ENCODE measurements around the gene KCNQ1.

KCNQ1 gene

DNA sequence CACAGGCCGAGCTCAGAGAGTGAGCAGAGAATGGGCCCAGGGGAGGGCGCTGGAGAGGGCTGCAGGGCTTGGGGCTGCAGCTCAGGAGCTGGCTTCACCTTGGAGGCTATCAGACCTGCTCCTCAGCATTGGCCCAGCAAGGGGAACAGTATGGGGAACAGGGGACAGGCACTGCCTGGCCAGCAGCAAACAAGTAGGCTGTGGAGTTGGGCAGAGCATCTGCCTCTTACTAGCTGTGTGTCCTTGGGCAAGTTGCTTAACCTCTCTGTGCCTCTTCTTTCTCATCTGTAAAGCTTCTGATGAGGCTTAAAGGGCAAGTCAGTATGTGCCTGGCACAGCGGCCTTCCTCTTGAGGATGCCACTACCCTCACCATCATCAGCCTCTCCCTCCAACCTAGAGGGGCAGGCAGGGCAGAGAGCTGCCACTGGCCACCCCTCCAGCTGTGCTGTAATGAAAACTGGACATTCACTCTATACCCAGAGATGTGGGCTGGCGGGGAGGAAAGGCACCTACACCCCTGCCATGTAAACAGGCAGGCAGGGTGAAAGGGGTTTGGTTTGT lies 448.2 kb downstream of the KCNQ1 start:
- no peak for DNase-seq (ENCODE audit: low read depth, low spot score)

DNA sequence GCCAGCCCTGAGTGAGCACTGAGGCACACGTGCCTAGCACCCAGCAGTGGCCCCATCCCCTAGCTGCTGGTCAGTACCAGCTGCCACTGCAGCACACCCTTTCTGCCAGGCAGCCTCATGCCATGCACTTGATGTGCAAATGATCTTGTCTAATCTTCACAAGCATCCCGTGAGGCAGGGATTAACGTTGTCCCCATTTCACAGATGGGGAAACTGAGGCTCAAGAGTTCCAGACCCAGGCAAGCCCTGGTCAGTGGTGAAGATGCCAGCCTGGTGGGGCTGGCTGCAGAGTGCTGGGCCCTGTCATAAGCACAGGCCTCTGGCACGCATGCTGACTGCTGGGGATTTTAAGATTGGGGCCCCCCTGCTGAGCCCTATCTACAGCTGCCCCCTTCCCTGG lies 449.1 kb downstream of the KCNQ1 start:
- DNase-seq (ENCODE audit: low read depth, low spot score) = no peak

DNA sequence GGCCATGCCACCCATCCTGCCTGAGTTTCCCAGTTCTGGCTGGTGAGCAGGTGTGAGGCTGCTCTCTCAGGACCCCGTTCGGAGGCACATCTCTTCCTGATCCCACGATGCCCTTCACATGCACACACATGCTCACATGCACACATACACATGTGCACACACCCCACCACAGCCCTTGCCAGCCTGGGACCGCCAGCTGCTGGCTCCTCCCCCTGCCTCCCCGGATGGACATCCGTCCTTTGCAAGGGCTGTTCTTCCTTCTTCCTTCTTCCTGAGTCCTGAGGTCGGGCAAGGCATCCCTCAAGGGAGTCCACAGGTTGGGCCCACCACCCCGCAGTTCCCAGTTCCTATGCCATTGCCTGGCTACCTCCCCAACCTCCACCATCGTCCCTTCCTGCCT lies 451.2 kb downstream of the KCNQ1 start:
- DNase-seq (ENCODE audit: low read depth, low spot score) = no peak

GRCh38 chr11:2897048-2897447 lies 452.2 kb downstream of the KCNQ1 start:
- DNase-seq (ENCODE audit: low read depth, low spot score) = no peak

- DNase-seq (ENCODE audit: low read depth, low spot score) = no peak
Observed at GRCh38 chr11:2898366-2899079, 453.7 kb downstream of the KCNQ1 start.

Data from activated CD4-positive, CD25-positive, alpha-beta regulatory T cell treated with anti-CD3 and anti-CD28 coated beads, Interleukin-2, amount 50 U/mL, for 16 hours (primary cell).